Hepatocyte (in vitro differentiated cells): ENCODE data around the gene RALGAPB.

Experiments
- EZH2 ChIP-seq: fragments of 200-600 bp; sonication (generic); IDR thresholded peaks from 2 replicates; pipeline ENCODE4 v1.6.1; 2016; ENCODE audit warnings: antibody characterized with exemption, mild to moderate bottlenecking, borderline replicate concordance
- EZH2phosphoT487 ChIP-seq: fragments of 200-600 bp; sonication (generic); IDR thresholded peaks from one replicate; pipeline ENCODE4 v1.6.1; 2018; ENCODE audit warnings: antibody characterized with exemption, mild to moderate bottlenecking, low read depth, moderate library complexity; ENCODE audit not compliant: unreplicated experiment, severe bottlenecking
- TF ChIP-seq, protein P1 (sequence below): fragments of 200-600 bp; sonication (generic); IDR thresholded peaks from 2 replicates; pipeline ENCODE4 v1.5.1; 2016; ENCODE audit warnings: antibody characterized with exemption, mild to moderate bottlenecking; ENCODE audit not compliant: poor library complexity

DNA sequence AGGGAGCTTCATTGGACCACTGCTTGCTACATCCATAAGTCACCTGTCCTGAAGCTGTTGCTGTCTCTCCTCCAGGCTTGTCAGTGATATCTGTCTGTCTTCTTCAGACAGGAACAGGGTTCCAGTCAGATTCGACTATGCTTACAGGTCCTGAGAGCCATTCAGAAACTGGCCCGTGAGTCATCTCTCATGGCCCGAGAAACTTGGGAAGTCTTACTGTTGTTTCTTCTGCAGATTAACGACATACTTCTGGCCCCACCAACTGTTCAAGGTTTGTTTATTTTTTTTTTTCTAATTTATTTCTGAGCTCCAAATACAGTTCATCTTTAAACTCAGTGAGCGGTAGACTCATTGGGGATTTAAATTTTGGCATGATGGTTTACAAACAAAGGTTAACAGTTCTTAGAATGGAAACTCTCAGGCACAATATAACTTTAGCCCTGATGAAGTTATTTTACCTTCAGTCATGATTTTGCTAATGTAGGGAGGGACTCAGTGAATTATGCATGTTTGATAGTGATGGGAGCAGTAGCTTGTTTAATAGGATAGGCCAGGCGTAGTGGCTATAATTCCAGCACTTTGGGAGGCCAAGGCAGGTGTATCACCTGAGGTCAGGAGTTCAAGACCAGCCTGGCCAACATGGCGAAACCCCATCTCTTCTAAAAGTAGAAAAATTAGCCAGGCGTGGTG lies 24.7 kb downstream of the RALGAPB start:
- TF ChIP-seq, protein P1, sequence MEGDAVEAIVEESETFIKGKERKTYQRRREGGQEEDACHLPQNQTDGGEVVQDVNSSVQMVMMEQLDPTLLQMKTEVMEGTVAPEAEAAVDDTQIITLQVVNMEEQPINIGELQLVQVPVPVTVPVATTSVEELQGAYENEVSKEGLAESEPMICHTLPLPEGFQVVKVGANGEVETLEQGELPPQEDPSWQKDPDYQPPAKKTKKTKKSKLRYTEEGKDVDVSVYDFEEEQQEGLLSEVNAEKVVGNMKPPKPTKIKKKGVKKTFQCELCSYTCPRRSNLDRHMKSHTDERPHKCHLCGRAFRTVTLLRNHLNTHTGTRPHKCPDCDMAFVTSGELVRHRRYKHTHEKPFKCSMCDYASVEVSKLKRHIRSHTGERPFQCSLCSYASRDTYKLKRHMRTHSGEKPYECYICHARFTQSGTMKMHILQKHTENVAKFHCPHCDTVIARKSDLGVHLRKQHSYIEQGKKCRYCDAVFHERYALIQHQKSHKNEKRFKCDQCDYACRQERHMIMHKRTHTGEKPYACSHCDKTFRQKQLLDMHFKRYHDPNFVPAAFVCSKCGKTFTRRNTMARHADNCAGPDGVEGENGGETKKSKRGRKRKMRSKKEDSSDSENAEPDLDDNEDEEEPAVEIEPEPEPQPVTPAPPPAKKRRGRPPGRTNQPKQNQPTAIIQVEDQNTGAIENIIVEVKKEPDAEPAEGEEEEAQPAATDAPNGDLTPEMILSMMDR: no peak
- TF ChIP-seq EZH2 (no peak), EZH2phosphoT487 (no peak)
